ENCODE measurements around the gene TCP10L. TPM values are rescaled to one million over a fixed set of nuclear protein-coding genes. Genes with fewer than 3 reads are reported as not detected.

TCP10L gene
- total RNA-seq, 1 donor from 2014 or later: 3.9 TPM

DNA sequence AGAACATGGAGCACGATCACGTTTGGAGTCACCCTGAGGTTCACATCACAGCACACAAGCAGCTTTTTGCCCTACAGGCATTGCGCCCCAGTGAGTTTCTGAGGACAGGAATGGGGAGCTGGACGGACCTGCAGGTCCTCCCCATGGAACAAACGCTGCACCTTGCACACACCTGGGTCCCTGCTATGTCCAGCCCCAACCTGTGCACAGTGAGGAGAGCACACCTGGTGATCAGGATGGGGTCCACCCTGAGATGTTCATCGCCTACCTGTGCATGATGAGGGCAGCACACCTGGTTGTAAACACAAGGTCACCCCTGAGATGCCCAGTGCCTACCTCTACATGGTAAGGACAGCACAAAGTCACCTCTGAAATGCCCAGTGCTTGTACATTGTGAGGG is 45.9 kb downstream of the TCP10L start:
- H3K9me3 ChIP-seq: no peaks in the 10 kb centered on the region
- H3K36me3 ChIP-seq: no peaks in the 10 kb centered on the region
- TF ChIP-seq, protein P1, sequence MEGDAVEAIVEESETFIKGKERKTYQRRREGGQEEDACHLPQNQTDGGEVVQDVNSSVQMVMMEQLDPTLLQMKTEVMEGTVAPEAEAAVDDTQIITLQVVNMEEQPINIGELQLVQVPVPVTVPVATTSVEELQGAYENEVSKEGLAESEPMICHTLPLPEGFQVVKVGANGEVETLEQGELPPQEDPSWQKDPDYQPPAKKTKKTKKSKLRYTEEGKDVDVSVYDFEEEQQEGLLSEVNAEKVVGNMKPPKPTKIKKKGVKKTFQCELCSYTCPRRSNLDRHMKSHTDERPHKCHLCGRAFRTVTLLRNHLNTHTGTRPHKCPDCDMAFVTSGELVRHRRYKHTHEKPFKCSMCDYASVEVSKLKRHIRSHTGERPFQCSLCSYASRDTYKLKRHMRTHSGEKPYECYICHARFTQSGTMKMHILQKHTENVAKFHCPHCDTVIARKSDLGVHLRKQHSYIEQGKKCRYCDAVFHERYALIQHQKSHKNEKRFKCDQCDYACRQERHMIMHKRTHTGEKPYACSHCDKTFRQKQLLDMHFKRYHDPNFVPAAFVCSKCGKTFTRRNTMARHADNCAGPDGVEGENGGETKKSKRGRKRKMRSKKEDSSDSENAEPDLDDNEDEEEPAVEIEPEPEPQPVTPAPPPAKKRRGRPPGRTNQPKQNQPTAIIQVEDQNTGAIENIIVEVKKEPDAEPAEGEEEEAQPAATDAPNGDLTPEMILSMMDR (IDR thresholded peaks at IDR 0.05): no peak
- H3K4me1 ChIP-seq: no peaks in the 10 kb centered on the region
- no peak overlapping the region for H3K4me3 ChIP-seq
- H3K27me3 ChIP-seq: no peaks in the 10 kb centered on the region
- intact Hi-C loops (cut with DNase I): no loop called here
- H3K27ac ChIP-seq: no peak overlapping the region
- DNase-seq (ENCODE audit: low spot score in 2 of 2): no peak

DNA sequence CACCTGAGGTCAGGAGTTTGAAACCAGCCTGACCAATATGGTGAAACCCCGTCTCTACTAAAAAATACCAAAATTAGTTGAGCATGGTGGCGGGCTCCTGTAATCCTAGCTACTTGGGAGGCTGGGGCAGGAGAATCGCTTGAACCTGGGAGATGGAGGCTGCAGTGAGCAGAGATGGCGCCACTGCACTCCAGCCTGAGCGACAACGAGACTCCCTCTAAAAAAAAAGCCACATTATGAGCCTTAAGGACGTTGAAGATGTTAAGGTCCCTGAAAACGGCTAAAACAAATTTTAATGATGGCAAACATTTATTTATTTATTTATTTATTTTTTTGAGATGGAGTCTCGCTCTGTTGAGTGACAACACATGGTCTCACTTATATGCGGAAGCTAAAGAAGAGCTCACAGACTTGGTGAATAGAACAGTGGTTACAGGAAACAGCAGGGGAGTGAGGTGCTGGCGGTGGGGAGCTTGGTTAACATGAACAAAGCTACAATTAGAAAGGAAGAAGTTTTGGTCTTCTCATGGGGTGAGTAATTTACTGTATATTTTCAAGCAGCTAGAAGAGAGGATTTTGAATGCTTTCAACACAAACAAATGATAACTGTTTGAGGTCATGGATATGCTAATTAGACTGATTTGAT is 47.1 kb downstream of the TCP10L start:
- TF ChIP-seq, protein P1 (IDR thresholded peaks at IDR 0.05): no peak
- no peaks in the 10 kb centered on the region for H3K4me1 ChIP-seq
- H3K27ac ChIP-seq: no peak overlapping the region
- no peak for DNase-seq (ENCODE audit: low spot score in 2 of 2)
- intact Hi-C loops (cut with DNase I): no loop called here
- H3K27me3 ChIP-seq: no peaks in the 10 kb centered on the region
- no peak overlapping the region for H3K4me3 ChIP-seq
- H3K36me3 ChIP-seq: no peaks in the 10 kb centered on the region
- H3K9me3 ChIP-seq: no peaks in the 10 kb centered on the region

DNA sequence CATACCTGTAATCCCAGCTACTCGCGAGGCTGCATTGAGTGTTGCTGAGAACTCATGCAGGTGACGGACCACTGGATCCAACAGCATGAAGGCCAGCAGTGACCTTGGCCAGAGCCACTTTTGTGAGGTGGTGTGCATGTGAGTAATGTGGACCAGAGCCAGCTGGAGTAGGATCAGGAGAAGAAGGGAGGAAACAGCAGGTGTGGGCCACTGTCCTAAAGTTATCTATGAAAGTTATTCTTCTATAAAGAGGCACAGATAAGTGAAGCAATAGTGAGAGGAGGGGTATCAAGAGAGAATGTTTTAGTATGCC is 47.8 kb downstream of the TCP10L start:
- no peaks in the 10 kb centered on the region for H3K27me3 ChIP-seq
- H3K4me3 ChIP-seq: no peak overlapping the region
- H3K36me3 ChIP-seq: no peaks in the 10 kb centered on the region
- TF ChIP-seq, protein P1 (IDR thresholded peaks at IDR 0.05): no peak
- no peaks in the 10 kb centered on the region for H3K4me1 ChIP-seq
- intact Hi-C loops (cut with DNase I): no loop called here
- H3K27ac ChIP-seq: no peak overlapping the region
- H3K9me3 ChIP-seq: no peaks in the 10 kb centered on the region
- no peak for DNase-seq (ENCODE audit: low spot score in 2 of 2)

DNA sequence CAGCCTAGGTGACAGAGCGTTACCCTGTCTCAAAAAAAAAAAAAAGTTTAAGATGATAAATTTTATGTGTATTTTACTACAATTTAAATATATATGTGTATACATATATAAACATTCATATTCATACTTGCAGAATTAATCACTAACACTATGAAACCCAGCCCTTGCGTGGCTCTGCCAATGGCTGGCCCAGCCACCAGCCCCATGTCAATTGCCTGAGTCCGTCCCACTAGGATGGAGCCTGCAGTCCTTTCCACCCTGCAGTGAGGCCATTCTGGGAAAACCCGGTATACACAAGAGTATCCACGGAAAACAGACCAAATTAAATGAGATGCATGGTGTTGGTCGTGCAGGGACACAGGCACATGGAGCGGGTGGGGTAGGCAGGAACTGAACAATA is 49.7 kb downstream of the TCP10L start:
- H3K27me3 ChIP-seq: no peaks in the 10 kb centered on the region
- intact Hi-C loops (cut with DNase I): no loop called here
- no peaks in the 10 kb centered on the region for H3K4me1 ChIP-seq

DNA sequence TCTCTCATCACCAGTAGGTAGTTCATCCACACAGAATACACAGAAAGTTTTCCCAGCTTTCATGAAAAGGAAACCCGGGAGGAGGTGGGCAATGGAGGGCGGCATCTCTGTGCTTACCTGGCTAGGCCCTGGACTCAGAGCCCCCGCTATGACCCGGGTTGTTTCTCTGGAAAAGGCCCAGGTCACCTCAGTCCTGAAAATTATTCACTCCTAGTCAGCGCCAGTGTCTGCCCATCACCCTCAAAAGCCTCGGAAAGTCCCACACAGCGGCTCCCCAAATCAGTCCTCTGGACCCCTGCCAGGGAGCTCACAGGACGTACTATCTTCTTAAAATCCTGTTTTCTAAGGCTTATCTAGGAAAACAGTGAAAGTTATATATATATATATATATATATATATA is 51.2 kb downstream of the TCP10L start:
- H3K9me3 ChIP-seq: no peaks in the 10 kb centered on the region
- intact Hi-C loops (cut with DNase I): no loop called here
- H3K36me3 ChIP-seq: no peaks in the 10 kb centered on the region
- H3K27me3 ChIP-seq: no peaks in the 10 kb centered on the region
- TF ChIP-seq, protein P1 (IDR thresholded peaks at IDR 0.05): no peak
- no peaks in the 10 kb centered on the region for H3K4me1 ChIP-seq
- H3K27ac ChIP-seq: no peak overlapping the region
- no peak overlapping the region for H3K4me3 ChIP-seq
- DNase-seq (ENCODE audit: low spot score in 2 of 2): no peak

More for the DNA sequence above, 49.7 kb downstream of the TCP10L start:
- Histone ChIP-seq H3K9me3 (no peaks in the 10 kb centered on the region), H3K27ac (no peak overlapping the region), H3K36me3 (no peaks in the 10 kb centered on the region), H3K4me3 (no peak overlapping the region)
- DNase-seq (ENCODE audit: low spot score in 2 of 2): no peak
- TF ChIP-seq, protein P1 (IDR thresholded peaks at IDR 0.05): no peak

DNA sequence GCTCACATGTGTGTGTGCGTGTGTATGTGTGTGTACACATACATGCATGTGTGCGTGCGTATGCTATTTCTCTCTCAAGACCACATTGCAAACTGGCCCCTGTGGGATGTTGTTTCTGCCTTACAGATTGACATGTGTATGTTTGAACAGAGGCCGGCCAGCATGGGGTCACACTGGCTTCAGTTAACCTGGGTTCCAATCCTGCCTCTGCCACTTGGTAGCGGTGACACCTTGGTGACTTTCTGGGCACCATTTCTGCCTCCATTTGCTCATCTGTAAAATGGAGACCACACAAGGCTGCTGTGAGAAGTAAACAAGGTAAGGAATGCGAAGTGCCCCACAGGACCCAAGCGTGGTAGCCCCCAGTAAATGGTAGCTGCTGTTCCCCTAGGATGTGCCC is 51.7 kb downstream of the TCP10L start:
- H3K36me3 ChIP-seq: no peaks in the 10 kb centered on the region
- TF ChIP-seq, protein P1 (IDR thresholded peaks at IDR 0.05): no peak
- H3K4me3 ChIP-seq: no peak overlapping the region
- intact Hi-C loops (cut with DNase I): no loop called here
- no peak overlapping the region for H3K27ac ChIP-seq
- H3K4me1 ChIP-seq: no peaks in the 10 kb centered on the region
- H3K27me3 ChIP-seq: no peaks in the 10 kb centered on the region
- DNase-seq (ENCODE audit: low spot score in 2 of 2): no peak
- no peaks in the 10 kb centered on the region for H3K9me3 ChIP-seq
